ENCODE results near the gene HS6ST3. TPM values are rescaled to one million over a fixed set of nuclear protein-coding genes. Genes with fewer than 3 reads are reported as not detected.

Gene HS6ST3
- total and polyA plus RNA-seq, 2 donors (not counting 1 experiment from before 2014, with no cell fraction given) = not detected

DNA sequence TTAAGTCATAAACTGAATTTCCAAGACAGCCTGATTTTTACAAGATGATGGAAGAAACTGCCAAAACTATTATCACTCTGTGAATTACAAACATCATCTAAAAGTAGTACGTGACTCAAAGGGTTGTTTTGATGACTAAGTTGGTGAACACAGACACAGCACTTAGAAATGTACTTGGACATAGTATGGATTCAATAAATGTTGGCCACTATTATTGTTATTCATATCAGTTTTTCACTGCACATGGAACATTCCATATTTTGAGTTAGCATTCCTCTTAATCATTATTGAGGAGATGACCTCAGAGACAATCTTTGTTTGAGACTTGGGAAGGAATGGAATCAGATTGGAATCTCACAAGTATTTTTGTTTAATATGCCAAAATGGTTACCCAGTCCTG lies 731.5 kb downstream of the HS6ST3 start:
- no peaks in the 10 kb centered on the region for H4K20me1 ChIP-seq (ENCODE audit: control insufficient read depth, extremely low read depth, insufficient read depth, low read length)
- H3K4me2 ChIP-seq (ENCODE audit: extremely low read depth, insufficient read depth, low read length) = no peak overlapping the region
- H3K9ac ChIP-seq (ENCODE audit: insufficient read depth, low read length) = no peak overlapping the region
- no peaks in the 10 kb centered on the region for H3K9me3 ChIP-seq (ENCODE audit: control insufficient read depth, insufficient read depth, low read depth, low read length)
- no peaks in the 10 kb centered on the region for H3K27me3 ChIP-seq (ENCODE audit: control insufficient read depth, insufficient read depth, low read length)
- H2AFZ ChIP-seq (ENCODE audit: low read length) = no peak overlapping the region
- H3K79me2 ChIP-seq (ENCODE audit: control insufficient read depth, insufficient read depth, low read length) = no peaks in the 10 kb centered on the region
- H3K36me3 ChIP-seq (ENCODE audit: control insufficient read depth, insufficient read depth, low read length) = no peaks in the 10 kb centered on the region
- no peak overlapping the region for H3K27ac ChIP-seq (ENCODE audit: insufficient read depth, low read length)
- no peak overlapping the region for H3K4me3 ChIP-seq (replicated peaks in 1 of 4; ENCODE audit: control extremely low read depth in 1 of 4, insufficient read depth in 1 of 4, low read depth in 3 of 4, low read length in 4 of 4)
- peak; percentile 19 to 40 for DNase-seq (ENCODE audit: low read depth in 2 of 2)
- H3K4me1 ChIP-seq (ENCODE audit: control insufficient read depth, extremely low read depth, insufficient read depth, low read length) = no peaks in the 10 kb centered on the region
- no peak for TF ChIP-seq EZH2 (IDR thresholded peaks at IDR 0.05; ENCODE audit: low read length, missing control alignments)
- TF ChIP-seq, protein P1, sequence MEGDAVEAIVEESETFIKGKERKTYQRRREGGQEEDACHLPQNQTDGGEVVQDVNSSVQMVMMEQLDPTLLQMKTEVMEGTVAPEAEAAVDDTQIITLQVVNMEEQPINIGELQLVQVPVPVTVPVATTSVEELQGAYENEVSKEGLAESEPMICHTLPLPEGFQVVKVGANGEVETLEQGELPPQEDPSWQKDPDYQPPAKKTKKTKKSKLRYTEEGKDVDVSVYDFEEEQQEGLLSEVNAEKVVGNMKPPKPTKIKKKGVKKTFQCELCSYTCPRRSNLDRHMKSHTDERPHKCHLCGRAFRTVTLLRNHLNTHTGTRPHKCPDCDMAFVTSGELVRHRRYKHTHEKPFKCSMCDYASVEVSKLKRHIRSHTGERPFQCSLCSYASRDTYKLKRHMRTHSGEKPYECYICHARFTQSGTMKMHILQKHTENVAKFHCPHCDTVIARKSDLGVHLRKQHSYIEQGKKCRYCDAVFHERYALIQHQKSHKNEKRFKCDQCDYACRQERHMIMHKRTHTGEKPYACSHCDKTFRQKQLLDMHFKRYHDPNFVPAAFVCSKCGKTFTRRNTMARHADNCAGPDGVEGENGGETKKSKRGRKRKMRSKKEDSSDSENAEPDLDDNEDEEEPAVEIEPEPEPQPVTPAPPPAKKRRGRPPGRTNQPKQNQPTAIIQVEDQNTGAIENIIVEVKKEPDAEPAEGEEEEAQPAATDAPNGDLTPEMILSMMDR (conservative IDR thresholded peaks at IDR 0.05 in 1 of 2, IDR thresholded peaks at IDR 0.05 in 1 of 2; ENCODE audit: low read depth in 1 of 2, low read length in 2 of 2) = no peak

GRCh38 chr13:96821971-96822370 lies 732.1 kb downstream of the HS6ST3 start:
- Histone ChIP-seq H3K27ac (ENCODE audit: insufficient read depth, low read length) (no peak overlapping the region), H3K4me1 (ENCODE audit: control insufficient read depth, extremely low read depth, insufficient read depth, low read length) (no peaks in the 10 kb centered on the region), H3K4me2 (ENCODE audit: extremely low read depth, insufficient read depth, low read length) (no peak overlapping the region), H3K27me3 (ENCODE audit: control insufficient read depth, insufficient read depth, low read length) (no peaks in the 10 kb centered on the region), H2AFZ (ENCODE audit: low read length) (peak overlapping the region; percentile 5), H3K36me3 (ENCODE audit: control insufficient read depth, insufficient read depth, low read length) (no peaks in the 10 kb centered on the region), H3K4me3 (replicated peaks in 1 of 4; ENCODE audit: control extremely low read depth in 1 of 4, insufficient read depth in 1 of 4, low read depth in 3 of 4, low read length in 4 of 4) (no peak overlapping the region), H4K20me1 (ENCODE audit: control insufficient read depth, extremely low read depth, insufficient read depth, low read length) (no peaks in the 10 kb centered on the region), H3K79me2 (ENCODE audit: control insufficient read depth, insufficient read depth, low read length) (no peaks in the 10 kb centered on the region), H3K9me3 (ENCODE audit: control insufficient read depth, insufficient read depth, low read depth, low read length) (no peaks in the 10 kb centered on the region), H3K9ac (ENCODE audit: insufficient read depth, low read length) (no peak overlapping the region)
- no peak for DNase-seq (ENCODE audit: low read depth in 2 of 2)
- TF ChIP-seq, protein P1 (conservative IDR thresholded peaks at IDR 0.05 in 1 of 2, IDR thresholded peaks at IDR 0.05 in 1 of 2; ENCODE audit: low read depth in 1 of 2, low read length in 2 of 2) = no peak
- TF ChIP-seq EZH2 (IDR thresholded peaks at IDR 0.05; ENCODE audit: low read length, missing control alignments) = no peak

GRCh38 chr13:96822895-96823294 lies 733.0 kb downstream of the HS6ST3 start:
- no peaks in the 10 kb centered on the region for H4K20me1 ChIP-seq (ENCODE audit: control insufficient read depth, extremely low read depth, insufficient read depth, low read length)
- H3K79me2 ChIP-seq (ENCODE audit: control insufficient read depth, insufficient read depth, low read length) = no peaks in the 10 kb centered on the region
- no peaks in the 10 kb centered on the region for H3K36me3 ChIP-seq (ENCODE audit: control insufficient read depth, insufficient read depth, low read length)
- no peaks in the 10 kb centered on the region for H3K27me3 ChIP-seq (ENCODE audit: control insufficient read depth, insufficient read depth, low read length)
- H3K4me3 ChIP-seq (replicated peaks in 1 of 4; ENCODE audit: control extremely low read depth in 1 of 4, insufficient read depth in 1 of 4, low read depth in 3 of 4, low read length in 4 of 4) = no peak overlapping the region
- no peak overlapping the region for H3K4me2 ChIP-seq (ENCODE audit: extremely low read depth, insufficient read depth, low read length)
- no peaks in the 10 kb centered on the region for H3K4me1 ChIP-seq (ENCODE audit: control insufficient read depth, extremely low read depth, insufficient read depth, low read length)
- peak; percentile 7 to 8 for DNase-seq (ENCODE audit: low read depth in 2 of 2)
- no peak overlapping the region for H2AFZ ChIP-seq (ENCODE audit: low read length)
- no peaks in the 10 kb centered on the region for H3K9me3 ChIP-seq (ENCODE audit: control insufficient read depth, insufficient read depth, low read depth, low read length)
- TF ChIP-seq, protein P1 (conservative IDR thresholded peaks at IDR 0.05 in 1 of 2, IDR thresholded peaks at IDR 0.05 in 1 of 2; ENCODE audit: low read depth in 1 of 2, low read length in 2 of 2) = no peak
- TF ChIP-seq EZH2 (IDR thresholded peaks at IDR 0.05; ENCODE audit: low read length, missing control alignments) = no peak
- H3K27ac ChIP-seq (ENCODE audit: insufficient read depth, low read length) = no peak overlapping the region
- H3K9ac ChIP-seq (ENCODE audit: insufficient read depth, low read length) = no peak overlapping the region
